K562 (cell line): Measurements from ENCODE around the gene HSDL2. TPM values are rescaled to one million over a fixed set of nuclear protein-coding genes. Genes with fewer than 3 reads are reported as not detected.

Experiments
- ATAC-seq: fragments of 200-7000 bp; cut with Tn5 transposase; 3 replicates; pipeline ENCODE4 v1.9.1; 2020; ENCODE audit warnings: moderate library complexity
- BruUV-seq: library from RNA; stranded (reverse); fragments of 400-500 nt; replicated peaks from 2 replicates; lab custom pipeline; 2021; lab: Mats Ljungman, UMichigan
- CTCF ChIA-PET: fragments of 300-600 bp; formaldehyde crosslinking; extraction: SDS; loops from one replicate; lab custom pipeline; 2021; ENCODE audit warnings: low intra/inter-chr PET ratio; lab: Yijun Ruan, JAX
- POLR2A ChIA-PET: fragments of 300-600, 350-650 bp; sonication (Branson Sonifier 250); formaldehyde crosslinking; extraction: SDS; loops from one replicate; lab custom pipeline; 2021; ENCODE audit warnings: antibody characterized with exemption, inconsistent platforms; lab: Yijun Ruan, JAX
- DNase-seq, 4 experiments: peaks; one replicate each; pipeline versions ENCODE4 v3.0.0 to v3.0.0-alpha.2; 2011 to 2018; ENCODE audit warnings: low spot score in 3 of 4, mixed read lengths in 3 of 4; ENCODE audit errors: extremely low read depth in 1 of 4
- FAIRE-seq: peaks from 2 replicates; lab custom pipeline; 2011; peaks lifted over from hg19 to GRCh38; lab: Jason Lieb, UNC
- H2AFZ ChIP-seq: 2 replicates; pipeline ENCODE4 v1.6.0; 2011; ENCODE audit warnings: low read depth, low read length, control low read depth, inconsistent platforms
- H3K27ac ChIP-seq: fragments of 200-600 bp; 3 replicates; pipeline ENCODE4 v1.8.0; 2011; ENCODE audit warnings: low read depth, mild to moderate bottlenecking, control low read depth, inconsistent platforms, low read length, moderate library complexity, mixed read lengths; ENCODE audit errors: extremely low read depth
- H3K27me3 ChIP-seq, 2 experiments: fragments of 300-600 bp in 1 of 2; 2 replicates in 1 of 2; 3 replicates in 1 of 2; pipeline versions ENCODE4 v1.6.0 to v1.8.0; 2011; ENCODE audit warnings: inconsistent platforms in 2 of 2, low read length in 2 of 2, mild to moderate bottlenecking in 1 of 2, mixed read lengths in 1 of 2, moderate library complexity in 1 of 2; ENCODE audit not compliant: control insufficient read depth in 2 of 2, insufficient read depth in 2 of 2
- H3K36me3 ChIP-seq: fragments of 300-600 bp; 3 replicates; pipeline ENCODE4 v1.8.0; 2011; ENCODE audit warnings: mild to moderate bottlenecking, low read length, inconsistent platforms; ENCODE audit not compliant: control insufficient read depth, insufficient read depth
- H3K4me1 ChIP-seq, 2 experiments: fragments of 200-600 bp in 1 of 2; replicated peaks in 1 of 2; 2 replicates in 1 of 2; 3 replicates in 1 of 2; pipeline versions ENCODE4 v1.5.1 to v1.8.0; 2011; ENCODE audit warnings: inconsistent platforms in 2 of 2, low read length in 2 of 2, mild to moderate bottlenecking in 1 of 2, mixed read lengths in 1 of 2, moderate library complexity in 1 of 2; ENCODE audit not compliant: control insufficient read depth in 2 of 2, insufficient read depth in 2 of 2
- H3K4me2 ChIP-seq: 2 replicates; pipeline ENCODE4 v1.6.1; 2011; ENCODE audit warnings: low read length, control low read depth, inconsistent platforms, mixed read lengths; ENCODE audit not compliant: insufficient read depth
- H3K4me3 ChIP-seq: fragments of 200-600 bp; sonication (generic), shearing (Covaris generic); 2 replicates; pipeline ENCODE4 v1.5.1; 2016; ENCODE audit warnings: control low read depth, inconsistent platforms
- H3K79me2 ChIP-seq: fragments of 200-600 bp; 3 replicates; pipeline ENCODE4 v1.8.0; 2011; ENCODE audit warnings: low read length, inconsistent platforms; ENCODE audit not compliant: control insufficient read depth, insufficient read depth
- H3K9ac ChIP-seq, 2 experiments: 2 replicates each; pipeline versions ENCODE4 v1.6.0 to v1.6.1; 2011; ENCODE audit warnings: low read depth in 2 of 2, low read length in 2 of 2, control low read depth in 1 of 2, inconsistent platforms in 1 of 2, mild to moderate bottlenecking in 1 of 2, mixed read lengths in 1 of 2; ENCODE audit not compliant: insufficient read depth in 1 of 2
- H3K9me1 ChIP-seq: one replicate; pipeline ENCODE4 v1.6.0; 2011; ENCODE audit warnings: inconsistent platforms, mild to moderate bottlenecking, low read length, moderate library complexity; ENCODE audit not compliant: control insufficient read depth, insufficient read depth
- H3K9me3 ChIP-seq: replicated peaks from 2 replicates; pipeline ENCODE4 v1.5.1; 2011; ENCODE audit warnings: low read depth, low read length, inconsistent platforms; ENCODE audit not compliant: control insufficient read depth, insufficient read depth
- H4K20me1 ChIP-seq: replicated peaks from 2 replicates; pipeline ENCODE4 v1.6.1; 2011; ENCODE audit warnings: low read length, inconsistent platforms, mixed read lengths; ENCODE audit not compliant: control insufficient read depth, insufficient read depth
- FOSL1 ChIP-seq: fragments of 200-800 bp; sonication (Bioruptor generic); conservative IDR thresholded peaks from 2 replicates; pipeline ENCODE4 v1.6.1; 2016; ENCODE audit warnings: missing genetic modification characterization, missing compliant biosample characterization
- HCFC1 ChIP-seq: IDR thresholded peaks from 2 replicates; pipeline ENCODE4 v1.6.1; 2012; ENCODE audit warnings: low read depth, low read length, improper control_type of control experiment
- HNRNPH1 ChIP-seq: fragments of 200-400 bp; formaldehyde crosslinking; optimal IDR thresholded peaks from 2 replicates; pipeline ENCODE3; 2017; ENCODE audit warnings: low read depth, mild to moderate bottlenecking, low read length, moderate library complexity
- KAT2B ChIP-seq: IDR thresholded peaks from one replicate; pipeline ENCODE4 v1.6.1; 2012; ENCODE audit warnings: low read depth, mild to moderate bottlenecking, control low read depth, inconsistent platforms, low read length, moderate library complexity
- PHB2 ChIP-seq: fragments of 450-650 bp; IDR thresholded peaks from 2 replicates; pipeline ENCODE4 v1.6.1; 2017; ENCODE audit warnings: low read depth
- PHF21A ChIP-seq: fragments of 450-650 bp; IDR thresholded peaks from 2 replicates; pipeline ENCODE4 v1.6.1; 2017; ENCODE audit warnings: low read depth, borderline replicate concordance
- PHF8 ChIP-seq: fragments of 200-600 bp; sonication (generic); IDR thresholded peaks from 2 replicates; pipeline ENCODE4 v1.6.1; 2012; ENCODE audit warnings: mixed run types, mild to moderate bottlenecking, inconsistent platforms, low read length, moderate library complexity, borderline replicate concordance
- PTBP1 ChIP-seq: fragments of 200-400 bp; formaldehyde crosslinking; IDR thresholded peaks from 2 replicates; pipeline ENCODE4 v1.6.1; 2017; ENCODE audit warnings: low read depth, low read length
- RAD51 ChIP-seq: fragments of 450-650 bp; IDR thresholded peaks from 2 replicates; pipeline ENCODE4 v1.7.1; 2016; ENCODE audit warnings: low read depth, mild to moderate bottlenecking, borderline replicate concordance
- TAF9B ChIP-seq: fragments of 450-650 bp; IDR thresholded peaks from 2 replicates; pipeline ENCODE4 v1.6.1; 2018; ENCODE audit warnings: mild to moderate bottlenecking; ENCODE audit not compliant: partially characterized antibody
- ZNF511 ChIP-seq: sonication (generic); formaldehyde crosslinking; IDR thresholded peaks from 2 replicates; pipeline ENCODE4 v1.8.0; 2022; ENCODE audit warnings: mild to moderate bottlenecking, missing genetic modification reagents
- WGBS: fragments of 100-300 bp; shearing (Covaris generic); methylation state at CpG from one replicate; pipeline ENCODE4 v1.1.6; 2016; ENCODE audit warnings: low coverage, mixed read lengths; ENCODE audit not compliant: insufficient coverage; ENCODE audit errors: missing lambda C conversion rate; 5-methylcytosine and 5-hydroxymethylcytosine counted together
- in situ Hi-C: fragments of 300-500 bp; cut with MboI; formaldehyde crosslinking; loops from 4 replicates; pipeline ENCODE4 v1.15.0; 2018; ENCODE audit warnings: inconsistent platforms, mixed read lengths
- intact Hi-C: fragments of 100-400 bp; cut with micrococcal nuclease; formaldehyde crosslinking; loops from 2 replicates; pipeline ENCODE4 v1.14.2; 2022
- polyA plus RNA-seq, 8 experiments: library from polyadenylated mRNA; depleted of rRNA in 4 of 8; stranded (reverse) in 5 of 8; unstranded in 3 of 8; fragments of >200 nt; fragmentation: Nextera tagmentation in 2 of 8; fragmentation: Illumina TruSeq in 1 of 8; extraction: Ambion mirVana in 2 of 8; extraction: Trizol in 1 of 8; gene quantifications; 2 replicates each; pipeline versions ENCODE4 v1.2.1 to v1.2.3, GENCODE V29; 2011 to 2014; ENCODE audit warnings: inconsistent platforms in 1 of 8, missing spikeins in 1 of 8
- total RNA-seq, 7 experiments: library from RNA; depleted of rRNA in 6 of 7; stranded (reverse); fragments of >200 nt in 6 of 7; fragmentation: Illumina TruSeq in 2 of 7; extraction: Trizol in 2 of 7; gene quantifications; 2 replicates each; pipeline versions ENCODE4 v1.2.1 to v1.2.3, GENCODE V29; 2011 to 2021; ENCODE audit warnings: low replicate concordance in 1 of 7
- TF ChIP-seq, protein P1 (sequence below), 2 experiments: fragments of 450-650 bp; conservative IDR thresholded peaks; 2 replicates each; pipeline ENCODE4 v1.6.1; 2017; ENCODE audit warnings: mild to moderate bottlenecking in 2 of 2, moderate library complexity in 2 of 2
- TF ChIP-seq, protein P2 (sequence below): fragments of 450-650 bp; formaldehyde crosslinking; IDR thresholded peaks from 2 replicates; pipeline ENCODE4 v1.4.0; 2020; ENCODE audit warnings: mild to moderate bottlenecking, moderate library complexity

Gene HSDL2
- total and polyA plus RNA-seq, 9 of the 15 experiments (the other 6 are each of a cell fraction or from before 2014, with no cell fraction given): 22.8 to 74.1 (median 35.6) TPM

DNA sequence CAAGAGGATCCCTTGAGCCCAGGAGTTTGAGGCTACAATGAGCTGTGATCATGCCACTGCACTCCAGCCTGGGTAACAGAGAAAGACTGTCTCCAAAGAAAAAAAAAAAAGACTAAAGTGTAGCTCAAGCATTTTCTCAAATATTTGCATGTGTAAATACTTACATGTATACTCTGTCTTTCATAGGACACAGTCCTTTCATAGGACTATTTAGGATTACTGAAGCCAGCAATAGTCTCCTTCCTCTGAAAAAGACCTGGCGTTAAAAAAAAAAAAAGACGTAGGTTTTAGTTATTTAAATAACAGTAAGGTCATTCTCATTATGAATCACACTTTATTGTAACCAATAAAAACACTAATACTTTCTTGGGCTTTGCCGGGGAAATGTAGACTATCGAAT lies 29.9 kb downstream of the HSDL2 start:
- Histone ChIP-seq H3K4me1 (no peaks in the 10 kb centered on the region), H3K36me3 (peaks cover 26% of the 10 kb centered on the region), H3K27me3 (no peaks in the 10 kb centered on the region), H4K20me1 (no peaks in the 10 kb centered on the region), H3K79me2 (no peaks in the 10 kb centered on the region), H3K9me3 (no peaks in the 10 kb centered on the region), H3K4me3 (no peak overlapping the region), H3K9me1 (no peaks in the 10 kb centered on the region), H2AFZ (no peak overlapping the region), H3K4me2 (no peak overlapping the region), H3K27ac (no peak overlapping the region), H3K9ac (no peak overlapping the region)
- WGBS: 86% methylated on average over 4 of the region's 4 CpGs
- BruUV-seq: no TSS peak
- no peak for ATAC-seq
- no peak for TF ChIP-seq KAT2B
- TF ChIP-seq PHF21A: no peak
- no peak for TF ChIP-seq PTBP1
- TF ChIP-seq RAD51: no peak
- no peak for TF ChIP-seq PHF8
- TF ChIP-seq ZNF511: no peak
- TF ChIP-seq, protein P1, sequence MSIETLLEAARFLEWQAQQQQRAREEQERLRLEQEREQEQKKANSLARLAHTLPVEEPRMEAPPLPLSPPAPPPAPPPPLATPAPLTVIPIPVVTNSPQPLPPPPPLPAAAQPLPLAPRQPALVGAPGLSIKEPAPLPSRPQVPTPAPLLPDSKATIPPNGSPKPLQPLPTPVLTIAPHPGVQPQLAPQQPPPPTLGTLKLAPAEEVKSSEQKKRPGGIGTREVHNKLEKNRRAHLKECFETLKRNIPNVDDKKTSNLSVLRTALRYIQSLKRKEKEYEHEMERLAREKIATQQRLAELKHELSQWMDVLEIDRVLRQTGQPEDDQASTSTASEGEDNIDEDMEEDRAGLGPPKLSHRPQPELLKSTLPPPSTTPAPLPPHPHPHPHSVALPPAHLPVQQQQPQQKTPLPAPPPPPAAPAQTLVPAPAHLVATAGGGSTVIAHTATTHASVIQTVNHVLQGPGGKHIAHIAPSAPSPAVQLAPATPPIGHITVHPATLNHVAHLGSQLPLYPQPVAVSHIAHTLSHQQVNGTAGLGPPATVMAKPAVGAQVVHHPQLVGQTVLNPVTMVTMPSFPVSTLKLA (conservative IDR thresholded peaks at IDR 0.05): no peak
- TF ChIP-seq HCFC1: no peak
- TF ChIP-seq HNRNPH1: no peak
- TF ChIP-seq FOSL1 (tag): no peak
- no peak for TF ChIP-seq PHB2
- TF ChIP-seq, protein P2, sequence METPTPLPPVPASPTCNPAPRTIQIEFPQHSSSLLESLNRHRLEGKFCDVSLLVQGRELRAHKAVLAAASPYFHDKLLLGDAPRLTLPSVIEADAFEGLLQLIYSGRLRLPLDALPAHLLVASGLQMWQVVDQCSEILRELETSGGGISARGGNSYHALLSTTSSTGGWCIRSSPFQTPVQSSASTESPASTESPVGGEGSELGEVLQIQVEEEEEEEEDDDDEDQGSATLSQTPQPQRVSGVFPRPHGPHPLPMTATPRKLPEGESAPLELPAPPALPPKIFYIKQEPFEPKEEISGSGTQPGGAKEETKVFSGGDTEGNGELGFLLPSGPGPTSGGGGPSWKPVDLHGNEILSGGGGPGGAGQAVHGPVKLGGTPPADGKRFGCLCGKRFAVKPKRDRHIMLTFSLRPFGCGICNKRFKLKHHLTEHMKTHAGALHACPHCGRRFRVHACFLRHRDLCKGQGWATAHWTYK: no peak
- TF ChIP-seq TAF9B: no peak
- FAIRE-seq: no peak
- POLR2A ChIA-PET: interaction anchor here (1.3 kb wide), 1 partner anchor 9 kb away, joined by 3 read pairs; no protein-coding TSS in a partner anchor
- CTCF ChIA-PET: interaction anchor here (0.6 kb wide), 1 partner anchor 1952 kb away, joined by 5 read pairs; no protein-coding TSS in a partner anchor
- in situ Hi-C loops (no loop called here), intact Hi-C loops (no loop called here)
- no peak for DNase-seq
